Measurements from ENCODE around the gene TRIM67.
A peak's percentile ranks its signal among the peaks of the same experiment; 100 is the strongest.
"Not testable (repeated sequence)": the region's sequence is repeated elsewhere in the genome, so short reads cannot be mapped to it uniquely, and the experiment has no call there.

TRIM67 gene

GRCh38 chr1:231139659-231140654 lies 21.9 kb upstream of the TRIM67 start:
- peaks cover 19% of the 10 kb centered on the region for H3K27me3 Mint-ChIP-seq (ENCODE audit: low read depth)
- no peaks in the 10 kb centered on the region for H3K36me3 Mint-ChIP-seq (ENCODE audit: low read depth)
- H3K27ac Mint-ChIP-seq = no peak overlapping the region
- H3K9me3 Mint-ChIP-seq = no peaks in the 10 kb centered on the region
- peaks cover 4% of the 10 kb centered on the region for H3K4me1 Mint-ChIP-seq (ENCODE audit: low read depth)
- H3K4me3 Mint-ChIP-seq = no peak overlapping the region
- no peak for DNase-seq (ENCODE audit: low spot score)

- peaks cover 19% of the 10 kb centered on the region for H3K27me3 Mint-ChIP-seq (ENCODE audit: low read depth)
- no peaks in the 10 kb centered on the region for H3K36me3 Mint-ChIP-seq (ENCODE audit: low read depth)
- no peak overlapping the region for H3K27ac Mint-ChIP-seq
- no peaks in the 10 kb centered on the region for H3K4me1 Mint-ChIP-seq (ENCODE audit: low read depth)
- no peak for DNase-seq (ENCODE audit: low spot score)
- H3K9me3 Mint-ChIP-seq = no peaks in the 10 kb centered on the region
- H3K4me3 Mint-ChIP-seq = no peak overlapping the region
Observed at GRCh38 chr1:231144416-231145193, 17.3 kb upstream of the TRIM67 start.

GRCh38 chr1:231147896-231148295 lies 14.0 kb upstream of the TRIM67 start:
- H3K4me1 Mint-ChIP-seq (ENCODE audit: low read depth) = no peaks in the 10 kb centered on the region
- no peaks in the 10 kb centered on the region for H3K36me3 Mint-ChIP-seq (ENCODE audit: low read depth)
- DNase-seq (ENCODE audit: low spot score) = no peak
- peaks cover 13% of the 10 kb centered on the region for H3K27me3 Mint-ChIP-seq (ENCODE audit: low read depth)
- H3K4me3 Mint-ChIP-seq = no peak overlapping the region
- H3K9me3 Mint-ChIP-seq = no peaks in the 10 kb centered on the region
- no peak overlapping the region for H3K27ac Mint-ChIP-seq

- no peak for DNase-seq (ENCODE audit: low spot score)
- Mint-ChIP-seq H3K4me3 (no peak overlapping the region), H3K27ac (no peak overlapping the region), H3K4me1 (ENCODE audit: low read depth) (no peaks in the 10 kb centered on the region), H3K27me3 (ENCODE audit: low read depth) (peaks cover 8% of the 10 kb centered on the region), H3K9me3 (no peaks in the 10 kb centered on the region), H3K36me3 (ENCODE audit: low read depth) (no peaks in the 10 kb centered on the region)
Observed at GRCh38 chr1:231151811-231152210, 10.0 kb upstream of the TRIM67 start.

DNA sequence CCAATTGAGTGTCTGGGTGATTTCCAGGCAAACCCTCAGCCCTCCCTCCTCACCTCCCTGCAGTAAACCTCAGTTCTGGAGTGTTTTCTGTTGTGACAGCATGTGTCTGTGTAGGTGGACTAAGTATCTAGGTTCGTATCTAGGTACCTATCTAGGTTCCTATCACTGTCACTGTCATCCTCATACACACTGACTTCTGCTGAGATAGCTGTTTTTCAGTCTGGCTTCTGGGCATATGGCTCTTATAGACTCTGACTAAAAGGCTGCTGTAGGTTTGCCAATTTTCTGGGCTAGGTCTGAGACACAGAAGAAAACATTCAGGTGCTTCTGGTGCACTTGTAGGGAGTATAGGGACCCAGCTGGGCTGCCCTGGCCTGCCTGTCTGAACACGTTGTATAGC lies 8.1 kb upstream of the TRIM67 start:
- Mint-ChIP-seq H3K4me3 (no peak overlapping the region), H3K9me3 (no peaks in the 10 kb centered on the region), H3K27me3 (ENCODE audit: low read depth) (peaks cover 17% of the 10 kb centered on the region), H3K27ac (no peak overlapping the region), H3K4me1 (ENCODE audit: low read depth) (no peaks in the 10 kb centered on the region), H3K36me3 (ENCODE audit: low read depth) (no peaks in the 10 kb centered on the region)
- DNase-seq (ENCODE audit: low spot score) = no peak

DNA sequence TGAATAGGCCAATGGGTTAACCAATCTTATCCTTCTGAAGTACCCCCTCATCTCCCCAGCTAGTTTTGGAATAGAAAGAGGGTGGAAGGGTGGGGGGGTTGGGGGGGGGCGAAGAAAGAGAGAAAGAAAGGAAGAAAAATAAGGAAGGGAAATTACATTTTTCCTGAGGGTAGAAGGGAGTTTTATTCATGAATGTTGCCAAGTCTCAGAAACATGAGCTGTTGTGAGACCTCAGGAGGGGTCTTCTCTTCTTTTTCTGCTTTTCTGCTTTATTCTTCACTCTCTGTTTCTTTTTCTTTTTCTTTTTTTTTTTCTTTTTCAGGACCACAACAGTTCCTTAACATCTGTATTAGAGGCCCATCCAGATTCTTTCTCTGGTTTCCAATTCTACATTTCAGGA lies 6.0 kb upstream of the TRIM67 start:
- Mint-ChIP-seq H3K4me3 (no peak overlapping the region), H3K4me1 (ENCODE audit: low read depth) (no peaks in the 10 kb centered on the region), H3K36me3 (ENCODE audit: low read depth) (no peaks in the 10 kb centered on the region), H3K9me3 (no peaks in the 10 kb centered on the region), H3K27ac (no peak overlapping the region), H3K27me3 (ENCODE audit: low read depth) (peaks cover 37% of the 10 kb centered on the region)
- DNase-seq (ENCODE audit: low spot score) = no peak

DNA sequence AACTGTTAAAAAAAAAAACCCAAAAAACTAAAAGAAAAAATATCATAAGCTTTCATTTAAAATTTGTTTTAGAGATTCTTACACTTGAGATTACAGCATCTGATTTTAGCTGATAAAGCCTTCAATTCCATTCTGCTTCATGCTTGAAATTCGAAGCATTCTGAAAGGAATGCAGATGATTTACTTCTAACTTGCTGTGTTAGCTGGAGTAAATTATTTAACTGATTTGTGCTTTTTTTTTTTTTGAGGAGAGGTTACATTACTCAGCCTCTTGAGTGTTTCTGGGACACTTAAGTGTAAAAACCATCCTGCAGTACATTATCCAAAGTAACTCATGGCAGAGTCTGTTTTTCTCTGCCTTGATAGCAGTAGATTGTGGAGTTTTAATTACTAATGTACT lies 4.5 kb upstream of the TRIM67 start:
- Mint-ChIP-seq H3K9me3 (no peaks in the 10 kb centered on the region), H3K36me3 (ENCODE audit: low read depth) (no peaks in the 10 kb centered on the region), H3K4me1 (ENCODE audit: low read depth) (no peaks in the 10 kb centered on the region), H3K4me3 (no peak overlapping the region), H3K27me3 (ENCODE audit: low read depth) (peaks cover 46% of the 10 kb centered on the region), H3K27ac (no peak overlapping the region)
- no peak for DNase-seq (ENCODE audit: low spot score)

DNA sequence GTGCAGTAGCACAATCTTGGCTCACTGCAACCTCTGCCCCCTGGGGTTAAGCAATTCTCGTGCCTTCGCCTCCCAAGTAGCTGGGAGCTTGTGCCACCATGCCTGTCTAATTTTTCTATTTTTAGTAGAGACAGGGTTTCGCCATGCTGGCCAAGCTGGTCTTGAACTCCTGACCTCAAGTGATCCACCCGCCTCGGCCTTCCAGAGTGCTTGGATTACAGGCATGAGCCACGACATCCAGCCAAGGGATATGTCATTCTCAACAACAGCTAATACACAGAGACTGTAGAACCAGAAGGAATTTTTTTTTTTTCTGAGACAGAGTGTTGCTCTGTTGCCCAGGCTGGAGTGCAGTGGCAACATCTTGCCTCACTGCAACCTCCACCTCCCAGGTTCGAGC lies 3.7 kb upstream of the TRIM67 start:
- not testable (repeated sequence) for H3K4me3 Mint-ChIP-seq; H3K4me1 Mint-ChIP-seq (ENCODE audit: low read depth); H3K27ac Mint-ChIP-seq; H3K9me3 Mint-ChIP-seq; DNase-seq (ENCODE audit: low spot score); H3K36me3 Mint-ChIP-seq (ENCODE audit: low read depth)
- H3K27me3 Mint-ChIP-seq (ENCODE audit: low read depth) = peaks cover 47% of the 10 kb centered on the region

- DNase-seq (ENCODE audit: low spot score) = no peak
- Mint-ChIP-seq H3K36me3 (ENCODE audit: low read depth) (no peaks in the 10 kb centered on the region), H3K4me3 (no peak overlapping the region), H3K9me3 (no peaks in the 10 kb centered on the region), H3K4me1 (ENCODE audit: low read depth) (no peaks in the 10 kb centered on the region), H3K27ac (no peak overlapping the region), H3K27me3 (ENCODE audit: low read depth) (peaks cover 52% of the 10 kb centered on the region)
Observed at GRCh38 chr1:231159202-231159962, 2.5 kb upstream of the TRIM67 start.

- Mint-ChIP-seq H3K4me1 (ENCODE audit: low read depth) (no peaks in the 10 kb centered on the region), H3K4me3 (no peak overlapping the region), H3K9me3 (no peaks in the 10 kb centered on the region), H3K27me3 (ENCODE audit: low read depth) (peaks cover 57% of the 10 kb centered on the region), H3K27ac (no peak overlapping the region), H3K36me3 (ENCODE audit: low read depth) (no peaks in the 10 kb centered on the region)
- DNase-seq (ENCODE audit: low spot score) = no peak
Observed at GRCh38 chr1:231159963-231160761, 1.7 kb upstream of the TRIM67 start.

DNA sequence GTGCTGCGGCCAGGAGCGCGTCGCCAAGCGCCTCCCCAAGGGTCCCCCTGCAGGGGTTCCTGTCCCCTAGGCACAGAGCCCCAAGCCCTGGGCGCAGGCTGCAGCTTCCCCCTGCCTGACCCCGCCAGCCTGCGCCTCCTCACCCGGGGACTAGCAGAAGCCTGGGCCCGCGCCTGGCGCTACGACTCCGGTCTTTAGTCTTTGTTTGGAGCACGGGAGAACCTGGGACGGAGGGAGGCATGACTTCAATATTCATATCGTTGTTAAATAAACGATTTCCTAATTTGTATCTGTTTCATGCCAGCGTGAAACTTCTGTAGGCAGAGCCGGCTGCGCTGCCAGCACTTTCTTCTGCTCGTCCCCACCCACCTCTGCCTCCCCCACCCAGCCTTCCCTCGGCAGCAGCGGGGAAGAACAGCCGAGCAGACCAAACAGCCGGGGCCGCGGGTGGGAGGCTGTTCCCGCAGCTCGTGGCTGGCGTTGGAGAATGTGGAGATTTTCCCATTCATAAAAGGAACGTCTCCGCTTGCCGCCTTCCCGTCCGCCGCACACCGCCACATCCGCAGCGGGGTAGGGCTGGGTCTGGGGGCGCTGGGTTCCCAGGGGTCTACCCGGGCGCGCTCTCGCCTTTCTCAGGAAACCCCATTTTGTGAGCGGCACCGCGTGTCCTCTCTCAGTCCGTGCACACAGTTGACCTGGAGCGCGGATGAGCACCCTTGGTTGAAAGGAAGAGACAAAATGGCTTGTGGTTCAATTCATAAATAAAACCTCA lies 777 bp upstream of the TRIM67 start:
- Mint-ChIP-seq H3K9me3 (no peaks in the 10 kb centered on the region), H3K4me1 (ENCODE audit: low read depth) (no peaks in the 10 kb centered on the region), H3K27ac (no peak overlapping the region), H3K27me3 (ENCODE audit: low read depth) (peaks cover 60% of the 10 kb centered on the region), H3K36me3 (ENCODE audit: low read depth) (no peaks in the 10 kb centered on the region), H3K4me3 (no peak overlapping the region)
- DNase-seq (ENCODE audit: low spot score) = no peak

DNA sequence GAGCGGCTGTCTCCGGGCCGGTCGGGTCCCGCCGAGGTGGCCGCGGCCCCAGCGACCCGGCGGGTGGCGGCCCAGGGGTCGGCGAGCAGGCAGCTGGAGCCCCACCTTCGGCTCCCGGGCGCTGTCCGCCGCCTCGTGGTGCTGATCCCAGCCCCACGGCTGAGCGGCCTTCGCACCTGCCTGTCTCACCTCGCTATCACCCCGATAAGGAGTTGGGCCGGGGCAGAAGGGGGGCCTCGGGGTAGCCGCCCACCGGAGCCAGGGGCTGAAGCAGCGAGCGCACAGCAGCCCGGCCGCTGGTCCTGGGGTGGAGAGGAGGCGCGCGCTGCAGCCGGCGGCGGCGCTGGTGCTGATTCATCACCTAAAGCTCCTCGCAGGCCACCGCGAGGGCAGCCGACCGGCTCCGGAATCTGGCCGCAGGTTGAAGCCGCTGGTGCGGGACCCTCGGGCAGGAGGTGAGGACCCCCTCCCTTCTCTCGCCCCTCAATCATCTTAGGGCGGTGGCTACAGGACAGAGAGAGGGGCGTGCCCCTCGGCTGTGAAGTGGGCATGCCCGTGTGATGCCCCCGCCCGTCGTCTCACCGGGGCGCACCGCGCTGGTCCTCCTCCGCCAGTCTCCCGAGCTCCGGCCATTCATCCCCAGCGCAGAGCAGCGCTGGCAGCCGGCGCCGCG lies 575 bp downstream of the TRIM67 start:
- Mint-ChIP-seq H3K9me3 (no peaks in the 10 kb centered on the region), H3K4me3 (no peak overlapping the region)

More for the DNA sequence above, 575 bp downstream of the TRIM67 start:
- H3K27ac Mint-ChIP-seq = no peak overlapping the region
- H3K4me1 Mint-ChIP-seq (ENCODE audit: low read depth) = no peaks in the 10 kb centered on the region
- DNase-seq (ENCODE audit: low spot score) = peak; percentile 17
- no peaks in the 10 kb centered on the region for H3K36me3 Mint-ChIP-seq (ENCODE audit: low read depth)
- H3K27me3 Mint-ChIP-seq (ENCODE audit: low read depth) = peaks cover 62% of the 10 kb centered on the region
